Trophoblast cell (in vitro differentiated cells and primary cell): Measurements from ENCODE around the gene ZNF524.
"Not testable (repeated sequence)": the region's sequence is repeated elsewhere in the genome, so short reads cannot be mapped to it uniquely, and the experiment has no call there.

Experiments used
- DNase-seq, 2 donors: peaks; one replicate each; pipeline ENCODE4 v3.0.0-alpha.2; 2016
- H2AFZ ChIP-seq: 2 replicates; pipeline ENCODE4 v1.6.1; 2013; ENCODE audit warnings: low read length, moderate library complexity, mild to moderate bottlenecking; ENCODE audit not compliant: insufficient read depth, poor library complexity
- H2AK5ac ChIP-seq: 2 replicates; pipeline ENCODE4 v1.6.1; 2013; ENCODE audit warnings: mild to moderate bottlenecking, low read length
- H2BK120ac ChIP-seq: 2 replicates; pipeline ENCODE4 v1.6.1; 2013; ENCODE audit warnings: low read length, mild to moderate bottlenecking, moderate library complexity; ENCODE audit not compliant: insufficient read depth, poor library complexity
- H2BK12ac ChIP-seq: 2 replicates; pipeline ENCODE4 v1.6.1; 2013; ENCODE audit warnings: mild to moderate bottlenecking, low read length, moderate library complexity
- H2BK5ac ChIP-seq: 2 replicates; pipeline ENCODE4 v1.6.1; 2013; ENCODE audit warnings: low read length, low read depth, moderate library complexity, mild to moderate bottlenecking; ENCODE audit not compliant: poor library complexity
- H3K14ac ChIP-seq: 2 replicates; pipeline ENCODE4 v1.6.1; 2013; ENCODE audit warnings: mild to moderate bottlenecking, low read length
- H3K18ac ChIP-seq: 2 replicates; pipeline ENCODE4 v1.6.1; 2013; ENCODE audit warnings: mild to moderate bottlenecking, low read length
- H3K23ac ChIP-seq: 2 replicates; pipeline ENCODE4 v1.6.1; 2013; ENCODE audit warnings: low read length
- H3K27ac ChIP-seq: 2 replicates; pipeline ENCODE4 v1.5.1; 2013; ENCODE audit warnings: low read depth, mild to moderate bottlenecking, inconsistent platforms, low read length, moderate library complexity
- H3K27me3 ChIP-seq: 2 replicates; pipeline ENCODE4 v1.6.1; 2013; ENCODE audit warnings: inconsistent platforms, mild to moderate bottlenecking, low read length, moderate library complexity; ENCODE audit not compliant: insufficient read depth
- H3K36me3 ChIP-seq, 2 experiments: 1 replicate in 1 of 2; 2 replicates in 1 of 2; pipeline ENCODE4 v1.6.1; 2013; ENCODE audit warnings: low read length in 2 of 2, mild to moderate bottlenecking in 2 of 2, moderate library complexity in 1 of 2; ENCODE audit not compliant: insufficient read depth in 2 of 2, control insufficient read depth in 1 of 2
- H3K4ac ChIP-seq: 2 replicates; pipeline ENCODE4 v1.6.1; 2013; ENCODE audit warnings: low read depth, mild to moderate bottlenecking, low read length, moderate library complexity
- H3K4me1 ChIP-seq, 2 experiments: 1 replicate in 1 of 2; 2 replicates in 1 of 2; pipeline ENCODE4 v1.6.1; 2013; ENCODE audit warnings: low read length in 2 of 2, mild to moderate bottlenecking in 2 of 2, moderate library complexity in 1 of 2; ENCODE audit not compliant: insufficient read depth in 2 of 2, control insufficient read depth in 1 of 2
- H3K4me2 ChIP-seq: 2 replicates; pipeline ENCODE4 v1.6.1; 2013; ENCODE audit warnings: inconsistent platforms, mild to moderate bottlenecking, low read length, moderate library complexity
- H3K4me3 ChIP-seq: 2 replicates; pipeline ENCODE4 v1.5.1; 2013; ENCODE audit warnings: mild to moderate bottlenecking, low read depth, low read length, inconsistent platforms
- H3K79me1 ChIP-seq: one replicate; pipeline ENCODE4 v1.6.1; 2013; ENCODE audit warnings: low read length
- H3K79me2 ChIP-seq: 2 replicates; pipeline ENCODE4 v1.6.1; 2013; ENCODE audit warnings: low read length, mild to moderate bottlenecking; ENCODE audit not compliant: control insufficient read depth, insufficient read depth, poor library complexity
- H3K9ac ChIP-seq: 2 replicates; pipeline ENCODE4 v1.6.1; 2013; ENCODE audit warnings: mild to moderate bottlenecking, low read length
- H3K9me3 ChIP-seq: 2 replicates; pipeline ENCODE4 v1.6.1; 2013; ENCODE audit warnings: low read depth, mild to moderate bottlenecking, control low read depth, inconsistent platforms, low read length; ENCODE audit not compliant: insufficient read depth
- H4K12ac ChIP-seq: 2 replicates; pipeline ENCODE4 v1.6.1; 2013; ENCODE audit warnings: low read depth, mild to moderate bottlenecking, low read length, moderate library complexity
- H4K8ac ChIP-seq: 2 replicates; pipeline ENCODE4 v1.6.1; 2013; ENCODE audit warnings: low read depth, mild to moderate bottlenecking, low read length, moderate library complexity
- H4K91ac ChIP-seq: one replicate; pipeline ENCODE4 v1.6.1; 2013; ENCODE audit warnings: low read depth, mild to moderate bottlenecking, low read length, moderate library complexity
- WGBS: extraction: QIAGEN DNeasy Blood & Tissue Kit; methylation state at CpG from one replicate; pipeline ENCODE4 v1.1.7; 2013; ENCODE audit warnings: missing lambda C conversion rate; ENCODE audit not compliant: insufficient read length, insufficient coverage; ENCODE audit errors: extremely low coverage; 5-methylcytosine and 5-hydroxymethylcytosine counted together

The ZNF524 gene

DNA sequence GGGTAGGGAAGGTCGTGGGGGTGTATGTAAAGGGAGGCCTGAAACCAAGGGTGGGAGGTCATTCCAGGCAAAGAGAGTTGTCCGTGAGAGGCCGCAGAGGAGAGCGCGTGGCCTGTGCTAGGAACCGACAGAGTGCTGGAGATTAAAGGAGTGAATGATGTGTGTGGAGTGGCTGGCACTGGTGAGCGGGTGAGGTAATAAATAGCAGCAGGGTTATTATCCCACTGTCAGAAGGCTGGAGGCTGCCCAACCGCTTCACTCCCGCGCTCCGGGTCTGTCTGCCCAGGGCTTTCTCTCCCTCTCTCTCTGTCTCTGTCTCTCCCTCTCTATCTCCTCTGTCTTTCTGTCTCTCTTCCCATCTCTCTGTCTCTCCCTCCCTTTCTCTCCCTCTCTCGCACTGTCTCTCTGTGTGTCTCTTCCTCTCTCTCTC lies 36.8 kb upstream of the ZNF524 start:
- H3K23ac ChIP-seq, result no peak overlapping the region
- no peak overlapping the region for H2BK5ac ChIP-seq
- H3K27ac ChIP-seq, result no peak overlapping the region
- no peak overlapping the region for H3K18ac ChIP-seq
- H3K9me3 ChIP-seq, result peaks cover 4% of the 10 kb centered on the region
- no peak overlapping the region for H2AK5ac ChIP-seq
- no CpG with 5 or more reads among the region's 12 CpGs for WGBS
- no peak for DNase-seq
- no peaks in the 10 kb centered on the region for H3K4me1 ChIP-seq
- no peak overlapping the region for H2BK12ac ChIP-seq
- H3K79me1 ChIP-seq, result no peaks in the 10 kb centered on the region
- H3K4me2 ChIP-seq, result no peak overlapping the region
- H3K27me3 ChIP-seq, result no peaks in the 10 kb centered on the region
- no peak overlapping the region for H2AFZ ChIP-seq
- H3K36me3 ChIP-seq, result no peaks in the 10 kb centered on the region
- H3K4me3 ChIP-seq, result no peak overlapping the region
- H4K8ac ChIP-seq, result no peak overlapping the region
- H2BK120ac ChIP-seq, result no peak overlapping the region
- H4K12ac ChIP-seq, result no peak overlapping the region
- no peak overlapping the region for H3K9ac ChIP-seq
- H4K91ac ChIP-seq, result no peak overlapping the region
- no peaks in the 10 kb centered on the region for H3K79me2 ChIP-seq
- H3K14ac ChIP-seq, result no peak overlapping the region
- H3K4ac ChIP-seq, result no peak overlapping the region

DNA sequence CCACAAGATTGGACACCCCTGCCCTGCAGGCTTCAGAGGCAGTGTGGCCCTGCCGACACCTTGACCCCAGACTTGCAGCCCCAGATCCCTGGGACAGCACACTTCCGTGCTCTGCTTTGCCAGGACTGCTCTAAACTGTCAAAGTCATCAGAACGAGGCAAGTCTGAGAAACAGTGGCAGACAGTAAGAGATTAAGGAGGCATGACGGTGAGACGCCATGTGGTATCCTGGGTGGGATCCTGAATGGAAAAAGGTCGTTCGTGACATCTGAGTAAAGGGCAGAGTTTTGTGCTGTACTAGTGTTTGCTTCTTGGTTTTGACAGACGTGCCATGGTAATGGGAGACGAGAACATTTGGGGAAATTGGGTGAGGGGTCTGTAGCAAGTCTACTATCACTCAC lies 33.3 kb upstream of the ZNF524 start:
- Histone ChIP-seq H2BK5ac (no peak overlapping the region), H2AFZ (no peak overlapping the region), H3K4me2 (no peak overlapping the region), H3K4me3 (no peak overlapping the region), H2BK120ac (no peak overlapping the region), H3K79me2 (no peaks in the 10 kb centered on the region), H2AK5ac (no peak overlapping the region), H3K18ac (no peak overlapping the region), H3K23ac (no peak overlapping the region), H3K4ac (no peak overlapping the region), H3K4me1 (no peaks in the 10 kb centered on the region), H3K27me3 (no peaks in the 10 kb centered on the region), H4K8ac (no peak overlapping the region), H3K9ac (no peak overlapping the region), H2BK12ac (no peak overlapping the region), H3K79me1 (no peaks in the 10 kb centered on the region), H4K91ac (no peak overlapping the region), H4K12ac (no peak overlapping the region), H3K27ac (no peak overlapping the region), H3K9me3 (no peaks in the 10 kb centered on the region), H3K36me3 (no peaks in the 10 kb centered on the region), H3K14ac (no peak overlapping the region)
- no CpG with 5 or more reads among the region's 9 CpGs for WGBS
- DNase-seq, result no peak

DNA sequence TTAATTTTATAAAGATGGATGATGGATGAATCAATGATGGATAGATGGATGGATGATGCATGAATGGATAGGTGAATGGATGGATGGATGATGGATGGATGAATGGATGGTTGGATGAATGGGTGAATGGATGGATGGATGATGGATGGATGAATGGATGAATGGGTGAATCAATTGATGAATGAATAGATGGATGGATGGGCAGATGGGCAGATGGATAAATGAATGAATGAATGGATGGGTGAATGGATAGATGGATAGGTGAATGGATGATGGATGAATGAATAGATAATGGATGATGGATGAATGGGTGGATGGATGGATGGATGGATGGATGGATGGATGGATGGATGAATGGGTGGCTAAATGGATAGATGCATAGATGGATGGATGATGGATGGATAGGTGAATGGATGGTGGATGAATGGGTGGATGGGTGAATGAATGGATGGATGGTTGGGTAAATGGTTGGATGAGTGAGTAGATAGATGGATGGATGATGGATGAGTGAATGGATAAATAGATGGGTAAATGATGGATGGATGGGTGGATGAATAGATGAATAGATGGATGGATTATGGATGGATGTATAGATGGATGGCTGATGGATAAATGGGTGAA lies 32.3 kb upstream of the ZNF524 start:
- H4K12ac ChIP-seq, result no peak overlapping the region
- no peak overlapping the region for H2BK12ac ChIP-seq
- no peaks in the 10 kb centered on the region for H3K79me1 ChIP-seq
- no peak overlapping the region for H2AK5ac ChIP-seq
- no peaks in the 10 kb centered on the region for H3K9me3 ChIP-seq
- H3K14ac ChIP-seq, result no peak overlapping the region
- H3K79me2 ChIP-seq, result no peaks in the 10 kb centered on the region
- no peak overlapping the region for H3K27ac ChIP-seq
- no peak overlapping the region for H2BK5ac ChIP-seq
- no peaks in the 10 kb centered on the region for H3K27me3 ChIP-seq
- H2AFZ ChIP-seq, result no peak overlapping the region
- no peak overlapping the region for H4K91ac ChIP-seq
- no peak overlapping the region for H3K4ac ChIP-seq
- H3K18ac ChIP-seq, result no peak overlapping the region
- H4K8ac ChIP-seq, result no peak overlapping the region
- H3K36me3 ChIP-seq, result no peaks in the 10 kb centered on the region
- H3K9ac ChIP-seq, result no peak overlapping the region
- no peaks in the 10 kb centered on the region for H3K4me1 ChIP-seq
- H2BK120ac ChIP-seq, result no peak overlapping the region
- no peak overlapping the region for H3K4me2 ChIP-seq
- H3K4me3 ChIP-seq, result no peak overlapping the region
- H3K23ac ChIP-seq, result no peak overlapping the region
- no peak for DNase-seq

DNA sequence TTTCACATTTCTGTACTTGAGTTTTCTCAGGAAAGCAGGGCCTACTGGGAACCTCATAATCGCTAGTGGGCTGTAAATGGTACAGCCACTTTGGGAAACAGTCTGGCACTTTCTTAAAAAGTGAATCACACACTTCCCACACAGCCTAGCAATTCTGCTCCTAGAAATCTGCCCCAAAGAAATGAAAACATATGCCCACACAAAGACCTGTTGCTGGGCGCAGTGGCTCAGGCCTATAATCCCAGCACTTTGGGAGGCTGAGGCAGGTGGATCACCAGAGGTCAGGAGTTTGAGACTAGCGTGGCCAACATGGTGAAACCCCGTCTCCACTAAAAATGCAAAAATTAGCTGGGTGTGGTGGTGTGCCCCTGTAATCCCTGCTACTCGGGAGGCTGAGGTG lies 30.6 kb upstream of the ZNF524 start:
- H3K18ac ChIP-seq, DNase-seq, H3K4ac ChIP-seq, H3K9ac ChIP-seq, H3K79me2 ChIP-seq, H2AFZ ChIP-seq, H2AK5ac ChIP-seq, H3K14ac ChIP-seq, H4K12ac ChIP-seq, H3K4me3 ChIP-seq, H3K27ac ChIP-seq, H3K23ac ChIP-seq, H2BK120ac ChIP-seq, H3K9me3 ChIP-seq, H3K27me3 ChIP-seq, H3K36me3 ChIP-seq, H2BK12ac ChIP-seq, H2BK5ac ChIP-seq, H4K91ac ChIP-seq, H3K4me2 ChIP-seq, H3K79me1 ChIP-seq, H3K4me1 ChIP-seq, H4K8ac ChIP-seq: not testable (repeated sequence)
- WGBS, result no CpG with 5 or more reads among the region's 5 CpGs
